Activated naive CD8-positive, alpha-beta T cell (primary cell): ENCODE data around the gene KLHL29.

ENCODE experiments used
- H3K27ac Mint-ChIP-seq: one replicate; pipeline ENCODE4 v1.8.0; 2021; ENCODE audit warnings: mixed read lengths
- H3K27me3 Mint-ChIP-seq: one replicate; pipeline ENCODE4 v1.8.0; 2021; ENCODE audit warnings: mixed read lengths
- H3K36me3 Mint-ChIP-seq: one replicate; pipeline ENCODE4 v1.8.0; 2021; ENCODE audit warnings: mixed read lengths
- H3K4me1 Mint-ChIP-seq: one replicate; pipeline ENCODE4 v1.8.0; 2021; ENCODE audit warnings: low read depth, mixed read lengths
- H3K4me3 Mint-ChIP-seq: one replicate; pipeline ENCODE4 v1.8.0; 2021; ENCODE audit warnings: mild to moderate bottlenecking, mixed read lengths
- H3K9me3 Mint-ChIP-seq: one replicate; pipeline ENCODE4 v1.8.0; 2021; ENCODE audit warnings: low read depth, mixed read lengths

Gene KLHL29

DNA sequence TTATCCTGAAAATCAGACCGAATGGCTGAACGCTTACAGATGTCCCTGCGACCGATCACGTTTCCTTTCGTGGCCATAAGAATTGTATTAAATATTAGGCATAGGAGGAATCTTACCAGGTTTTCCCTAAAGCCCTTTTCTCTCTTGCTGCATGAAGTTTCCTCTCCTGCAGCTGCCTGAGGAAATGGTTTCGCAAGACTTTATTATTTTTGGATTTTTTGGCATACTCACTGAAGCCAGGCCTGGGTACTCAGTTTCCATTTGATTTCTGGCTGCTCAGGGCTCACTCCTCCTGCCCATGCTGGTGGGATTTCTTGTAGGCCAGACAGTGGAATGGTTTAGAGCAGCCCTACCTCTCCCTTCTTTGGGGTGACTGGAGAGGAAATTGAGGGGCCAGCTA is 114.0 kb downstream of the KLHL29 start:
- no peaks in the 10 kb centered on the region for H3K36me3 Mint-ChIP-seq
- peaks cover 26% of the 10 kb centered on the region for H3K4me1 Mint-ChIP-seq
- H3K9me3 Mint-ChIP-seq: no peaks in the 10 kb centered on the region
- H3K27ac Mint-ChIP-seq: no peak overlapping the region
- no peak overlapping the region for H3K4me3 Mint-ChIP-seq
- H3K27me3 Mint-ChIP-seq: no peaks in the 10 kb centered on the region

DNA sequence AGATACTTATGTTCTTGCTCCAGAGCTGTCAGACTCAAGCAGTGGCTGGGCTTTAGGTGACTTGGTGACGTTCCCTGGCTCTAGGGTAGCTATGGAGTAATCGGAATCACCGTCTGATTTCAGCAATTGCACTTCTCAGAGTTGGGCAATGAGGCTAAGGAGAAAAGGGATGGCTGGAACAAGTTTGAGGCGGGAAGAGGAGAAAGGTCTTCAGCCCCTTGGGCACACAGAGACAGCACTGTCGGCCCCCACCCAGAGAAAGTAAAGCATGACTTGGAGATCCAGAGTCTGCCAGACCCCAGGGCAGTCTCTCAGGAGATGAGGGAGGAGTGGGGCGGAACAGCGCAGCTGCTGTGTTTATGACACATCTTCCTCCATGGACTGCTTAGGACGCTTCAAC is 114.5 kb downstream of the KLHL29 start:
- Mint-ChIP-seq H3K9me3 (no peaks in the 10 kb centered on the region), H3K27ac (no peak overlapping the region), H3K36me3 (no peaks in the 10 kb centered on the region), H3K4me3 (no peak overlapping the region), H3K4me1 (peaks cover 26% of the 10 kb centered on the region), H3K27me3 (no peaks in the 10 kb centered on the region)

DNA sequence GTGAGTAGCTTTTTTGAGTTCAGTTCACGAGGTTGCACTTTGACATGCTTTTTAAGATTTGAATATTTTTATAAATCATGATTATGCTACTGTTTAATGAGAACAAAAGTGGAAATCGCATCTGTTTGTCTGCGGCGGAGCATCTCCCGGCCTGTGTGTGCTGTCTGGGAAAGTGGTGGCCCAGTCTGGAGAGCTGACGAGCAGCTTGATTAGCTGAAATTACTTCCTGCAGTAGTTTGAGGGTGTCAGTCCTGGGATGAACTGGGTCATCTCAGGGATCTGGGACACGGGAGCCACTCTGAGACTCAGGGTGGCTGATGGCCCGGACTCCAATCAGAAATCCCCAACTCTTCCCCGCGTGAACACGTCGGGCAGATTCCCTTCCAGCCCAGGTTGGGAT is 115.9 kb downstream of the KLHL29 start:
- no peaks in the 10 kb centered on the region for H3K27me3 Mint-ChIP-seq
- no peaks in the 10 kb centered on the region for H3K9me3 Mint-ChIP-seq

DNA sequence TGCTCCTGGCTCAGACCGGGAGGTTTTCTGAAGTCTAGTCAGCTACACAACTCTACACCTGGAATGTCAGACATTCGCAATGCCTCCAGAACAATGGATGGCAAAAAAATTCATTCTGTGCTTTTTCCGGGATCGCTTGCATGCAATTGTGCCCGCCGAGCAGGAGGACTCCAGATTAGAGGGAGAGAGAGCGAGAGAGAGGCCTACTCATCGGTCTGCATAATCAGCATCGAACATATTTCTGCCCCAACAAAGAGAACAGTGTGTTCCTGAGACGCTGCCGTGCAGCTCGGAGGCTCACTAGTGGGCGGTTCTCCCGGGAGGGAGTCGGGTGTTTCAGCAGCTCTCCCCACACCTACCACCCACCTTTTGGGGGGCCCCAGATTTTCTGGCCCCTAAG is 117.1 kb downstream of the KLHL29 start:
- H3K36me3 Mint-ChIP-seq: no peaks in the 10 kb centered on the region
- no peaks in the 10 kb centered on the region for H3K27me3 Mint-ChIP-seq
- no peak overlapping the region for H3K27ac Mint-ChIP-seq
- no peaks in the 10 kb centered on the region for H3K9me3 Mint-ChIP-seq
- H3K4me3 Mint-ChIP-seq: no peak overlapping the region
- H3K4me1 Mint-ChIP-seq: peaks cover 10% of the 10 kb centered on the region

More for the DNA sequence above, 115.9 kb downstream of the KLHL29 start:
- no peaks in the 10 kb centered on the region for H3K36me3 Mint-ChIP-seq
- no peak overlapping the region for H3K27ac Mint-ChIP-seq
- no peak overlapping the region for H3K4me3 Mint-ChIP-seq
- H3K4me1 Mint-ChIP-seq: peaks cover 23% of the 10 kb centered on the region

DNA sequence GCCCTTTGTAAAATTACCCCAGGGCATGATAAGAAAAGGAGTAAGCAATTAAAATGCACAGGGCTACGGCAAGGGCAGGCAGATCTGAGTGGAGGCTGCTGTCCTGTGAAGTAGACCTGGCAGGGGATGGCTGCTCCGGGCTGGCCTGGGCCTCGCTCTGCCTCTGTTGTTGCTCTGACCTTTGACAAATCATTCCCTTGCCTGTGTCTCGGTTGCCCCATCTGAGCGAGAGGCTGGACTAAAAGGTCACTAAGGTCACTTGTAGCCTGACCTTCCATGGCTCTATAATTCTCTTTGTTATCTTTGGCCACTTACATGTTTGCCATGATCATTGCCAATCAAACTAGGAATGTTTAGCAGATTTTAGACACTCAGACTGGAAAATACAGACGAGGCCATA is 118.1 kb downstream of the KLHL29 start:
- H3K4me1 Mint-ChIP-seq: peaks cover 1% of the 10 kb centered on the region
- H3K27ac Mint-ChIP-seq: no peak overlapping the region
- H3K4me3 Mint-ChIP-seq: no peak overlapping the region
- H3K27me3 Mint-ChIP-seq: no peaks in the 10 kb centered on the region
- no peaks in the 10 kb centered on the region for H3K9me3 Mint-ChIP-seq
- H3K36me3 Mint-ChIP-seq: no peaks in the 10 kb centered on the region

DNA sequence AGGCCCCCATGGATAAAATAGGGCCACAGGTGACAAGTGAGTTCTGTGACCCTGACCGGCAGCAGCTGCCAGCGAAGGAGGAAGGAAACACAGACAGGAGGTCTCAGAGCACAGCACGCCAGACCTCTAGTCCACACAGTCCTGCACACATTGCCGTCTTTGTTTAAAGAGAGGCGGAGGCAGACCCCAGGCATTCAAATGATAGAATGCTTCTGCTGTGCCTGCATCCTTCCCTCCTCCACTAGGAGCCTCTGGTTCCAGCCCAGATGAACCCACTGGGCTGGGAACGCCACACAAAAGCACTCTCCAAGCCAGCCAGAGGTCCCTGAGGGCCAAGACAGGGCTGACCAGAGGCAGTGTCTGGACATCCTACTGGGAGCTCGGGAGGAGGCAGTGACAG is 118.7 kb downstream of the KLHL29 start:
- Mint-ChIP-seq H3K4me1 (no peaks in the 10 kb centered on the region), H3K27me3 (no peaks in the 10 kb centered on the region), H3K27ac (no peak overlapping the region), H3K9me3 (no peaks in the 10 kb centered on the region), H3K36me3 (no peaks in the 10 kb centered on the region), H3K4me3 (no peak overlapping the region)

DNA sequence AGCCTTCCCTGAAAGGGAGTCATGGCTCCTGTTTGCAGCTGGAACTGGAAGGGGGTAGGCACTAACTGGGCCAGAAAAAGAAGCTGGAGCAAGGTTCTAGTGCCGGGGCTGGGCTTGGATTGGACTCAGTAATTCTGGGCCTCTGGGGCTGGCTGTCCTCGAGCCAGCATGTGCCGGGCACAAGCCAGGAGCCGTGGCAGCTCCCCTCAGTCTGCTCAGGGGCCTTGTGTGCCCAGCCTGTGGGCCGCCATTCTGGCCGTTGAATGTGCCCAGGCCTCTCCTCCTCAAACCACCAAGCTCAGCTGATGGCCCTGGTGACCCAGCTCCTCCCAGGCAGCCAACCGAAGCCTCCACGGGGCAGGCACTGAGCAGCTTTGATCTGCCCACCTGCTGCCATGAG is 119.6 kb downstream of the KLHL29 start:
- H3K27me3 Mint-ChIP-seq: no peaks in the 10 kb centered on the region
- no peaks in the 10 kb centered on the region for H3K4me1 Mint-ChIP-seq
- H3K27ac Mint-ChIP-seq: no peak overlapping the region
- no peaks in the 10 kb centered on the region for H3K9me3 Mint-ChIP-seq
- H3K36me3 Mint-ChIP-seq: no peaks in the 10 kb centered on the region
- no peak overlapping the region for H3K4me3 Mint-ChIP-seq

DNA sequence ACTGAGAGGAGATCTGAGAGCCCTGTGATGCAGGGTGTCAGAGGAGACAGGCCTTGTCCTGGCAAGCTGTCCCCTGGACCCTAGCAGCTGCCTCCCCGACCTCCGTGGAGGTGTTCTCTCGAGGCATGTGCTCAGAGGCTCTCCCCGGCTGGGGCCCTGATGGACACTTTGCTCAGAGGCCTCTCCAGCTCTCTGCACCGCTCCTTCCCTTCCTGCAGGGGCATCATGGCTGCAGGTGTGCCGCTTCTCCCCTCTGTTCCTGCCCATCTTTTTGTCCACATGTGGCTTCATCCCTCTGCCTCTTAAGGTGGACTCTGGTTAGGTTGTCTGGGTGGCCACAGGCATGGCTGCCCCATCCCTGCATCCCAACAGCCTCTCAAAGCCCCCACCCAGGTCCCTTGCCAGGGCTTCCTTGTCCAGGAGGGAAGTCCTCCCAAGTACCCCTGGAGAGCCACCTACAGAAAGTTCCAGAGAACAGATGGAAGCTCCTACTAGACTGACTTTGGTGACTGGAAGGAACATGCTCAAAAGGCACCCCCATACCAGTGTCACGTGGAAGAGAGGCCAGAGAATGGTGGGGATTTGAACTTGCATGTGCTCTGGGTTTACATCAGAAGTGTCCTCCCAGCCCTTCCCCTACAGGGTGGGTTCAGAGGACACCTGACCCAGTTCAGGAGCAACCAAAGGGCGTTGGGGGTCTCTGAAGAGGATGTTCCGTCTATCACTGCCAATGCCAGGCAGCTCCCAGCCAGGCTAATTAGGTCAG is 120.4 kb downstream of the KLHL29 start:
- Mint-ChIP-seq H3K36me3 (no peaks in the 10 kb centered on the region), H3K9me3 (no peaks in the 10 kb centered on the region), H3K27ac (no peak overlapping the region), H3K27me3 (no peaks in the 10 kb centered on the region), H3K4me3 (no peak overlapping the region), H3K4me1 (no peaks in the 10 kb centered on the region)

DNA sequence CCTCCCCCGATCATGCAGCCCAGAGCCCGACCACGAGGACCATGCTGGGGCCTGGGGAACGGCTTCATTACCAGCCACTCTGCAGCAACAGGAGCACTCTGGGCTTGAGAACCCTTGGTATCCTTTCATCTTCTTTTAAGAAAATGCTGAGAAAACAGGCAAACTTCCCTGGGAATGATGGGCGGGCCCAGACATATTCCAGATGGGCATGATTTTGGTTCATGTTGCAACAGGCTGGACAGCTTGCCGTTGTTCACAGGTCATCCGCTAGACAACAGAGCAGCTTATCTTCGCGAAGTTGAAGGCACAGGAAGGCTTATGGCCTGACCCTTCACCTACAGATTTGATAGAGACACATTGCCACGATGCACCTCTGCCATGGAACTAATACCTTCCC is 121.0 kb downstream of the KLHL29 start:
- no peaks in the 10 kb centered on the region for H3K9me3 Mint-ChIP-seq
- H3K27me3 Mint-ChIP-seq: no peaks in the 10 kb centered on the region
- no peaks in the 10 kb centered on the region for H3K36me3 Mint-ChIP-seq
- no peak overlapping the region for H3K4me3 Mint-ChIP-seq
- H3K4me1 Mint-ChIP-seq: no peaks in the 10 kb centered on the region
- H3K27ac Mint-ChIP-seq: no peak overlapping the region

DNA sequence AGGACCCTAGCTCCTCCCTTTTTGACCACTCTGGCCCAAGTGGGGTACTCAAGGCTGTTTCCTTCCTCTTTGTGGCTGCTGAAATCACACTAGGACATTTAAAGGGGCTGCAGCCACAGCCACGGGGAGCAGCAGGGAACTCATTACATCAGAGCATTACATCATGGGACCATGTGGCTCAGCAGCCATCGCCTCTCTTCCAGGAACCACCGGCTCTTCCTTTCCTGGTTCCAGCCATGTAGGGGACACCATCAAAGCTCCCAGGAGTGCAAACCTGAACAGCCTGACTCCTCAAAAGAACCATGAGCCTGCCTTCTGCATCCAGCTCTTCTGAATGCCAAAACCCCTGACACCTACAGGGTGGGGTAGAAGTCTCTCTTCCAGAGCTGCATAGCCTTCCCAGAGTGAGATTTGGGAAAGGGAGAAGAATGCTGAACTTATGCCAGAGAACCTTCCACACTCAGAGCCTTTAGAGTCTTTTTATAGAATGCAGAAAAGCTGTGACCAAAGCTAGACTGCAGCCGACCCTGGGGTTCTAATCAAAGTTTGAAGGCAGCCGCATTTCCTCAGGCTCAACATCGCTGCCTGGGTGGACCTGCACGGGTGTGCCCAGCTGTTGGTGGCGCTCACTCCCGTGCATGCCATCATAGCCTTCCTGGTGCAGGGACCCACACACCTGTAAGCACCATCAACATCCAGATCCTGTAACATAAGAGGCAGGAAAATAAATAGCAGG is 121.7 kb downstream of the KLHL29 start:
- Mint-ChIP-seq H3K36me3 (no peaks in the 10 kb centered on the region), H3K9me3 (no peaks in the 10 kb centered on the region), H3K27me3 (no peaks in the 10 kb centered on the region), H3K4me1 (no peaks in the 10 kb centered on the region), H3K27ac (no peak overlapping the region), H3K4me3 (no peak overlapping the region)

DNA sequence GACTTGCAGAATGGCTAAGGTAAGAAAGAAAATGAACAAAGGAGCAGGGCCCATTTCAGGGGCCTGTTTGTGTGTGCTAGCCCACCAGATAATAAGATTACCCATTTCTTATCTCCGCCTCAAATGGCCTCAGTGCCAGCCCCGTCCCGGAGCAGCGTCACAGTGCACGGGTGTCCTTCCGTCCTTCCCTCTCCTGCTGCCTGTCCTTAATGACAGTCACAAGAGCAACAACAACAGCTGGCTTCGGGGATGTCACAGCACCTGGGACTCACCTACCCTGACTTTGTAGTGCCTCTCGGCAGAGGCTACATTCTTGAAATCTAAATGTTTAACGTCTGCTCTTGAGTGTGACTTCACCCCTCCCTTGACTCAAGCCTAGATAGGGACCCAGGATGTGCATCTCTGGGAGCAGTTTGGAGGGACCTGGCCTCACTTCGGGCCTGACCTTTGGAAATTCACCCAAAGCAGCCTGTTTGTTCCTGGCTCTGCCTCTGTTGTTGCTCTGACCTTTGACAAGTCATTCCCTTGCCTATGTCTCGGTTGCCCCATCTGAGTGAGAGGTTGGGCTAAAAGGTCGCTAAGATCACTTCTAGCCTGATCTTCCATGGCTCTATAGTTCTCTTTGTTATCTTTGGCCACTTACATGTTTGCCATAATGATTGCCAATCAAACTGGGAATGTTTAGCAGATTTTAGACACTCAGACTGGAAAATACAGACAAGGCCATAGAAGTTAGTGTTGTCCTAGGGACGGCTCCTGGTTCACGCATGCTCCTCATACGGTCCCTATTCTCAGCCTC is 122.5 kb downstream of the KLHL29 start:
- Mint-ChIP-seq H3K36me3 (no peaks in the 10 kb centered on the region), H3K4me3 (no peak overlapping the region), H3K27ac (no peak overlapping the region), H3K27me3 (no peaks in the 10 kb centered on the region), H3K9me3 (no peaks in the 10 kb centered on the region), H3K4me1 (no peaks in the 10 kb centered on the region)

DNA sequence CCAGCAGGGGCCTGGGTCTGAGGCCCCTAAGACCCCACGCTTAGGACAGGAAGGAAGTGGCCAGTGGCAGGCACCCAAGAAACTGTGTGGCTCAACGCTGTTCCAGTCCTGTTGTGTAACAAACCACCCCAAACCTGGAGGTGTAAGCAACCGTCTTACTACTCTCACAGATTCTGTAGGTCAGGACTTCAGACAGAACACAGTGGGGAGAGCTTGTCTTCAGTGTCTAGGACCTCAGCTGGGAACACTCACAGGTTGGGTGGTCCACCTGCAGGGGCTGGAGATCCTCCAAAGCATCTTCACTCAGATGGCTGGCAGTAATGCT is 123.0 kb downstream of the KLHL29 start:
- Mint-ChIP-seq H3K27ac (no peak overlapping the region), H3K4me1 (no peaks in the 10 kb centered on the region)

DNA sequence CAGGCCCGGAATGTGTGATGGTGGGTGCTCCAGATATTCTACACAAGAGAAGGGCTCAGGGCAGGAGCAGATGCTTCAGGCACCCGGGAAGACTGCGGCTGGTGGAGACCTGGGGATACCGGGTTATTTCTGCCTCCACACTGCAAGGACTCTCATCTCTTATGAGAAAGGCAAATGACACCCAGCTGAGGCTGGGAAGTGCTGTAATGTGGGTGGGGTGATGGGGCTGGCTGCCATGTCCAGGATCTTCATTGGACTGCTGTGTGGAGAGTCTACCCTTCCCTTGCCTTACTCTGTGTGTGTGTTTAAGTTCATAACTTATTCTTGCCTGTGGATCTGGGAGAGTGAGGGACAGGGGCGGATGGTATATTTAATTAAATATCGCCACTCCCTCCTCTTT is 124.1 kb downstream of the KLHL29 start:
- Mint-ChIP-seq H3K36me3 (no peaks in the 10 kb centered on the region), H3K27ac (no peak overlapping the region), H3K4me1 (no peaks in the 10 kb centered on the region), H3K4me3 (no peak overlapping the region), H3K27me3 (no peaks in the 10 kb centered on the region), H3K9me3 (no peaks in the 10 kb centered on the region)

More for the DNA sequence above, 123.0 kb downstream of the KLHL29 start:
- Mint-ChIP-seq H3K27me3 (no peaks in the 10 kb centered on the region), H3K36me3 (no peaks in the 10 kb centered on the region), H3K9me3 (no peaks in the 10 kb centered on the region), H3K4me3 (no peak overlapping the region)

DNA sequence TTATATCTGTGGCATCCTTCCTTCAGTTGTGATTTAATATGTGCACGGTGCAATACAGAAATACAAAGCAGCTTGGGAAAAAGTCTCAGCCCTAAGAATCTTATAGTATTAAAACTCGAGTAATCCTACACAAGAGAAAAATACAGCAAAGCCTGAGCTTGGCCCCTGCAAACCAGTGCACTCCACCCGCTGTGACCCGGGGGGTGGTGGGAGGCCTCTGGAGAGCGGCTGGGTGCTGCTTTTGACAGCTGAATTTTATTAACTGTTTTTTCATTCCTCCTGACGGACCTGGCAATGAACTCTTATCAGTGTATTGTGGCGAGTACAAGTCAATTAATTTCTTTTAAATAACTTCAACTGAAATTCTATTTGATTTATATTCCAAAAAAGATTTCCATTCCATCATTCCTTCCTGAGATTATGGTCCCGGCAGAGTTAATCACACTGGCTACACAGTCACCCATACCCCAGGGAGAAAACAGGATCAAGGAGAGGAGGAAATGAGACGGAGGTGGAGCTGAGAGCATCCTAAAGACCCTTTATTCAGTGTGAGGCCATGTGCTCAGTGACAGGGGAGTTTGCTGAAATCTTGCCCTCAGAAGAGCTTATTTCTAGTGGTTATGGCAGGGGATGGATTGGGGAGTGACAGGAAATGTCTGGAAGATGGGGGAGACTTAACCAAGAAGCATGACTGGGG is 124.8 kb downstream of the KLHL29 start:
- no peaks in the 10 kb centered on the region for H3K36me3 Mint-ChIP-seq
- H3K9me3 Mint-ChIP-seq: no peaks in the 10 kb centered on the region
- no peaks in the 10 kb centered on the region for H3K27me3 Mint-ChIP-seq
- H3K4me1 Mint-ChIP-seq: no peaks in the 10 kb centered on the region
- no peak overlapping the region for H3K27ac Mint-ChIP-seq
- H3K4me3 Mint-ChIP-seq: no peak overlapping the region

DNA sequence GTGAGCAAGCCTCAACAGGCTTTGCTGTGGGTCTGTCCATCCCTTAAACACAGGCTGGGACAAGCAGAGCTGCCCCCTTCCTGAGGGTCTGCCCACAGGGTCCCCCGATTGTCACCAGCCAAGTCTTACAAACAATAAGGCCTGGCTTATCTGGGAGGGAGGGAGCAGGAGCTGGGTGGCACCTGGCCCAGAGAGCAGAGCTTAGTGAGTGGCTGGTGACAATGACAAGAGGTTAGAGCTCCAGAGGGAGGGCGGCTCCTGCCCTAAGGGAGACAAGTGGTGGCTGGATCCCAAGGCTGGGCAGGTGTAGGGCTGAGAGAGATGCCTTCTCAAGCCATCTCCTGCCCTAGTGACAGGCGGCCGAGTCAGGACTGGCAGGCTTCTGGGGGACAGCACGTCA is 125.5 kb downstream of the KLHL29 start:
- Mint-ChIP-seq H3K27me3 (peaks cover under 1% of the 10 kb centered on the region), H3K4me1 (no peaks in the 10 kb centered on the region), H3K4me3 (no peak overlapping the region), H3K36me3 (no peaks in the 10 kb centered on the region), H3K27ac (no peak overlapping the region), H3K9me3 (no peaks in the 10 kb centered on the region)
